ENCODE results near the gene SELENOW.

SELENOW gene

GRCh38 chr19:47755762-47756626 is 22.5 kb upstream of the SELENOW start:
- H3K36me3 ChIP-seq (replicated peaks): peaks cover 72% of the 10 kb centered on the region
- no peak for TF ChIP-seq CTCF (IDR thresholded peaks at IDR 0.05; ENCODE audit: low read depth, low read length, missing control alignments)
- no peaks in the 10 kb centered on the region for H3K27me3 ChIP-seq (replicated peaks)
- H3K4me3 ChIP-seq (ENCODE audit: low read depth, low read length): no peak overlapping the region
- DNase-seq: no peak
- in situ Hi-C loops (cut with HindIII; ENCODE audit: low pct_ligation_motif_present, low sequenced_read_pairs): no loop called here
- no peak overlapping the region for H3K27ac ChIP-seq

GRCh38 chr19:47756627-47756929 is 21.9 kb upstream of the SELENOW start:
- no peak overlapping the region for H3K27ac ChIP-seq
- in situ Hi-C loops (cut with HindIII; ENCODE audit: low pct_ligation_motif_present, low sequenced_read_pairs): no loop called here
- H3K36me3 ChIP-seq (replicated peaks): peaks cover 66% of the 10 kb centered on the region
- TF ChIP-seq CTCF (IDR thresholded peaks at IDR 0.05; ENCODE audit: low read depth, low read length, missing control alignments): no peak
- DNase-seq: no peak
- no peaks in the 10 kb centered on the region for H3K27me3 ChIP-seq (replicated peaks)
- no peak overlapping the region for H3K4me3 ChIP-seq (ENCODE audit: low read depth, low read length)

GRCh38 chr19:47756953-47757608 is 21.4 kb upstream of the SELENOW start:
- H3K27me3 ChIP-seq (replicated peaks): no peaks in the 10 kb centered on the region
- peaks cover 64% of the 10 kb centered on the region for H3K36me3 ChIP-seq (replicated peaks)
- H3K4me3 ChIP-seq (ENCODE audit: low read depth, low read length): no peak overlapping the region
- no peak for TF ChIP-seq CTCF (IDR thresholded peaks at IDR 0.05; ENCODE audit: low read depth, low read length, missing control alignments)
- no peak for DNase-seq
- no peak overlapping the region for H3K27ac ChIP-seq
- in situ Hi-C loops (cut with HindIII; ENCODE audit: low pct_ligation_motif_present, low sequenced_read_pairs): no loop called here

GRCh38 chr19:47757617-47758442 is 20.7 kb upstream of the SELENOW start:
- no peak for DNase-seq
- Histone ChIP-seq H3K27ac (no peak overlapping the region), H3K36me3 (replicated peaks) (peaks cover 56% of the 10 kb centered on the region), H3K27me3 (replicated peaks) (no peaks in the 10 kb centered on the region), H3K4me3 (ENCODE audit: low read depth, low read length) (no peak overlapping the region)
- TF ChIP-seq CTCF (IDR thresholded peaks at IDR 0.05; ENCODE audit: low read depth, low read length, missing control alignments): no peak
- in situ Hi-C loops (cut with HindIII; ENCODE audit: low pct_ligation_motif_present, low sequenced_read_pairs): no loop called here

GRCh38 chr19:47758443-47758804 is 20.1 kb upstream of the SELENOW start:
- in situ Hi-C loops (cut with HindIII; ENCODE audit: low pct_ligation_motif_present, low sequenced_read_pairs): no loop called here
- Histone ChIP-seq H3K27me3 (replicated peaks) (no peaks in the 10 kb centered on the region), H3K4me3 (ENCODE audit: low read depth, low read length) (no peak overlapping the region), H3K36me3 (replicated peaks) (peaks cover 50% of the 10 kb centered on the region), H3K27ac (no peak overlapping the region)
- no peak for DNase-seq
- TF ChIP-seq CTCF (IDR thresholded peaks at IDR 0.05; ENCODE audit: low read depth, low read length, missing control alignments): no peak

All from brain microvascular endothelial cell (primary cell).